NOMO-1 treated with dmso at 0.1 percent for 144 hours (cell line): Measurements from ENCODE around the gene SIPA1L3.

Experiments
- DNase-seq: peaks from one replicate; lab custom pipeline; 2025; ENCODE audit not compliant: unreplicated experiment; lab: John Stamatoyannopoulos, UW

SIPA1L3 gene

GRCh38 chr19:38252385-38252784 lies 345.4 kb downstream of the SIPA1L3 start:
- DNase-seq, result no peak

GRCh38 chr19:38252941-38253691 lies 346.1 kb downstream of the SIPA1L3 start:
- no peak for DNase-seq

- no peak for DNase-seq
Measured at GRCh38 chr19:38253788-38254187, 346.8 kb downstream of the SIPA1L3 start.

- no peak for DNase-seq
Measured at GRCh38 chr19:38255383-38256014, 348.5 kb downstream of the SIPA1L3 start.
